Stimulated activated CD4-positive, alpha-beta T cell treated with anti-CD3 and anti-CD28 coated beads, Interleukin-12 subunit alpha, Interleukin-12 subunit beta, amount 100 ng/mL, for 24 hours (primary cell): ENCODE results near the gene PRRC2B.
"Not testable (repeated sequence)": the region's sequence is repeated elsewhere in the genome, so short reads cannot be mapped to it uniquely, and the experiment has no call there.

Experiments used
- DNase-seq, 2 experiments: peaks; one replicate each; pipeline ENCODE4 v3.0.0-alpha.2; 2020; ENCODE audit warnings: low read depth in 2 of 2

The PRRC2B gene

DNA sequence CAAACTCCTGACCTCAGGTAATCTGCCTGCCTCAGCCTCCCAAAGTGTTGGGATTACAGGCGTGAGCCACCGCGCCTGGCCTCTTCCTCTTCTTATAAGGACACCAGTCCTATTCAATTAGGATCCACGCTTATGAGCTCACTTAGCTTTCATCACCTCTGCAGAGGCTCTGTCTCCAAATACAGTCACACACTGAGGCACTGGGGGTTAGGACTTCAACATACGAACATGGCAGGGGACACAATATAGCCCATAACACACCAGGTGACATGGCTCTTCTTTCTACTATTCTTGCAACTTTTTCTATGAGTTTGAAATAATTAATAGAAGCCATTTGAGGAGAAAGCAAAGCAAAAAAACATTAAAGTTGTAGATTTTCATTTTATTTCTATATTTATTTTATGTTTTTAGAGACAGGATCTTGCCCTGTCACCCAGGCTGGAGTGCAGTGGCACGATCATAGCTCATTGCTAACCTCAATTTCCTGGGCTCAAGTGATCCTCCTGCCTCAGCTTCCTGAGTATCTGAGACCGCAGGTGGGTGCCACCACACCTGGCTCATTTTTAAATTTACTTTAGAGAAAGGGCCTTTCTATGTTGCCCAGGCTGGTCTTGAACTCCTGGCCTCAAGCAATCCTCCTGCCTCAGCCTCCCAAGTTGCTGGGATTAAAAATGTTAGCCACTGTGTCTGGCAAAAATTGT lies 145.5 kb downstream of the PRRC2B start:
- no peak for DNase-seq

DNA sequence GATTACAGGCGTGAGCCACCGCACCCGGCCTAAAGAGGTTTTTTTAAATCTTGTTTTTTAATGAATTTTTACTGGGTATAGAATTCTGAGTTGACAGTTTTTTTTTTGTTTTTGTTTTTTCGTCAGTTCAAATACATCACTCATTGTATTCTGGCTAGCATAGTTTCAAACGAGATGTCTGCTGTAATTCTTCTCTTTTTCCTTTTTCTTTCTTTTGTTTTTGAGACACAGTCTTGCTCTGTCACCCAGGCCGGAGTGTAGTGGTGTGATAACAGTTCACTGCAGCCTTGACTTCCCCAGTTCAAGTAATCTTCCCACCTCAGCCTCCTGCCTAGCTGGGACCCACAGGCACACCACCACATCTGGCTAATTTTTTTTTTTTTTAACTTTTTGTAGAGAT lies 149.3 kb downstream of the PRRC2B start:
- no peak for DNase-seq

DNA sequence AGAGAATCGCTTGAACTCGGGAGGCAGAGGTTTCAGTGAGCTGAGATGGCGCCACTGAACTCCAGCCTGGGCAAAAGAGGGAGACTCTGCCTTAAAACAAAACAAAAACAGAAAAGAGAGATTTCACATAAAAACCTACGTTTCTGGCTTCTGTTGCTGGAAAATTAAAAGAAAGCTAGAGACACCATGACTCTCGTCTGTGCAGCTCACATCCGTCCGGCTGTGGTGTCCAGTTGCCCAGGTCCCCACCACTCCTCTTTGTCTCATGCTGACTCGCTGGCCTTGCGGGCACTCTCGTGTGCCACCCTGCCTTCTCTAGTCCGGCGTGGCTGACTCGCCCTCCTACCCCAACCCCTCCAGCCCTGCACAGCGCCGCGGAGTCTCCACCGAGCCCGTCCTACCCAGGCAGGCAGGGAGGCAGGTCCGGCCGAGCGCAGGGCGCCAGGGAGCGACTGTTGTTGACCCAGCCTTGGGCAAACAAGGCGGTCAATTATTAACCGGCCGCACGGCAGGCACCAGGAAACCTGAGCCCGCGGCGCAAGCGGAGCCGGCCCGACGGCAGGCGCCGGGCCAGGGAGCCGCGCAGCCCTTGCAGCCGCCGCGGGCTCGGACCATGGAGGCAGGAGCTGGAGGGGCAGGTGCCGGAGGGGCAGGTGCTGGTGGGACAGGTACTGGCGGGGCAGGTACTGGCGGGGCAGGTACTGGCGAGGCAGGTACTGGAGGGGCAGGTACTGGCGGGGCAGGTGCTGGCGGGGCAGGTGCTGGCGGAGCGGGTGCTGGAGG lies 151.3 kb downstream of the PRRC2B start, which contains the start of gene PRRT1B:
Gene PRRT1B, plus strand, starts transcription at position 521 of the 783 bp plus-strand sequence. Its CDS starts 93 bp downstream, at position 614.
- no peak for DNase-seq

DNA sequence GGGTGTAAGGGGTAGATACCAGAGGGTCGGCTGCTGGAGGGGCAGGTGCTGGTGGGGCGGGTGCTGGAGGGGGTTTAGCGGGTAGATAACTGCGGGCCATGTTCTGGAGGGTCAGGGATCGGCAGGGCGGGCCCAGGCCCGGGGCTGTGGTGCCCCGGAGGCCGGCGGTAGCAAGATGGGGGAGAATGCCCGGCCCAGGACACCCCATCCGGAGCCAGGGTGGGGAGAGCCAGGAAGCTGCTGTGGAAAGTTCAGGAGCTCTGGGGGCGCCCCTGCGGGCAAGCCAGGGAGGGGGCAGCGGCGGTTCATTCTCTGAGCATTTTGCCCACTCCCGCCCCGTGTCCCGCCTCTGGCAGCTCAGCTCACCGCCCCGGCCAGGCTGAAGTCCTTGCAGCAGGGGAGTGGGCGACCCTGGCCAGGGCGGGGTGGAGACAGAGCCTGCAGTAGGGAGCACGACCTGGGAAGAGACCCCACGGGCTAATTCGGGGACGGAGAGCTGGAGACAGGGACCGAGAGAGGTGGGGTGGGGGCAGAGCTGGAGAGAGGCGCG lies 152.0 kb downstream of the PRRC2B start:
- DNase-seq, result no peak

DNA sequence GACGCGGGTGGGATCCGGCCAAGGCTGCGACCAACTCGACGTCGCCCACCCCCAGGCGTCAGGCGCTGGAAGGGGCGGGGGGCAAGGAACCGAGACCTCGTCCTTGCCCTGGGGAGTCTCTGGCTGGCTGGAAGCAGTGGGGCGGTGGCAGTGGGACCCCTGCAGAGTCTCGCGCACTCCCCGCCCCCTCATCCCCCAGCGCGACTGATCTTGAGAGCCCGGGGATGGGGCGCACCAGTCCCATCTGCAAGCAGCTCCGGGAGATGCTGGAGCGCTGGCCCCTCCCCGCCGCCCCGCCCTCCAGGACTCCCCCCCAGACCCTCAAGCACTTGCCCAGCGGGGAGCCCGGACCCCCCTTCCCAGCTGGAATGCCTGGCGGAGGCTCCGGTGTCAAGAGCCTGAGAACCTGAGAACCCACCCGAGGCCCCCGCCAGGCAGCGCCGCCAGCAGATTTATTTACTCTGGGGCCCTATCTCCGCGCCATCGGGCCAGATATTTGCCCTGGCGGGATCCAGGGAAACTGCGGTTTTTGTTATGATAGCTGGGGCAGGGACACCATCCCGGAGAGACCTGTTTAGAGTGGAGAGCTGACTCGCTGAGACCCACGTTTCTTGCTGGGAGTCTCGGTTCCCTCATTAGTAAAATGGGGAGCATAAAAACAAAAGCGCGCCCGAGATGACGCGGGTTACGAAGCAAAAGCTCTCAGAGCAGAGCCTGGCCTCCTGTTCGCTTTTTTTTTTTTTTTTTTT lies 152.6 kb downstream of the PRRC2B start:
- no peak for DNase-seq

DNA sequence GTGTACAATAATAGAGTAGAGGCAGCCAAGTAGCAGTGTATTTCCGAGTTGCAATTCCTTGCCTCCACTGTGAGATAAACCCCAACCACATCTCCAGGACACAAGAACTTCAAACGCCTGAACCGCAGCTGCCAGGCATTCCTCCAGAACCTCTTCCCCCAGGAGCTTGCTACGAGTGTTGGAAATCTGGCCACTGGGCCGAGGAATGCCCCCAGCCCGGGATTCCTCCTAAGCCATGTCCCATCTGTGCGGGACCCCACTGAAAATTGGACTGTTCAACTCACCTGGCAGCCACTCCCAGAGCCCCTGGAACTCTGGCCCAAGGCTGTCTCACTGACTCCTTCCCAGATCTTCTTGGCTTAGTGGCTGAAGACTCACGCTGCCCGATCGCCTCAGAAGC lies 155.3 kb downstream of the PRRC2B start:
- DNase-seq, result not testable (repeated sequence)
